WI38 (cell line): ENCODE data around the gene PRR14.
"Not testable (repeated sequence)": the region's sequence is repeated elsewhere in the genome, so short reads cannot be mapped to it uniquely, and the experiment has no call there.

Experiments
- H3K4me3 ChIP-seq: 2 replicates; pipeline ENCODE4 v1.5.1; 2011; ENCODE audit warnings: low read depth, mild to moderate bottlenecking, control low read depth, low read length
- TF ChIP-seq, protein P1 (sequence below): IDR thresholded peaks from 2 replicates; pipeline ENCODE4 v1.5.1; 2012; ENCODE audit warnings: low read depth, mild to moderate bottlenecking, control low read depth, low read length

The PRR14 gene

DNA sequence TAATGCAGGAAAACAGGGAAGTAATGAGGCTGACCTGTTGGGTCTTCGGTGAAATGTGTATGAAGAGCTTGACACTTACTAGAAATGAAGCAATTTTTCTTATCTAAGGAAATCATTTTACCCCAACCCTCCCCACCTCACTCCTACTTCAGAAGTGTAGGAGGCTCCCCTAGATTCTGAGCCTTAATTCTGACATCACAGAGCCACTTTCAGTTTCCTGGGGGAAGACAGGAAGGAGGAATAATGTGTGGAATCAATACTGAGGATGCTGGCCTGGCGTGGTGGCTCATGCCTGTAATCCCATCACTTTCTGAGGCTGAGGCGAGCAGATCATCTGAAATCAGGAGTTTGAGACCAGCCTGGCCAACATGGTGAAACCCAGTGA, 27.8 kb downstream of the PRR14 start:
- TF ChIP-seq, protein P1, sequence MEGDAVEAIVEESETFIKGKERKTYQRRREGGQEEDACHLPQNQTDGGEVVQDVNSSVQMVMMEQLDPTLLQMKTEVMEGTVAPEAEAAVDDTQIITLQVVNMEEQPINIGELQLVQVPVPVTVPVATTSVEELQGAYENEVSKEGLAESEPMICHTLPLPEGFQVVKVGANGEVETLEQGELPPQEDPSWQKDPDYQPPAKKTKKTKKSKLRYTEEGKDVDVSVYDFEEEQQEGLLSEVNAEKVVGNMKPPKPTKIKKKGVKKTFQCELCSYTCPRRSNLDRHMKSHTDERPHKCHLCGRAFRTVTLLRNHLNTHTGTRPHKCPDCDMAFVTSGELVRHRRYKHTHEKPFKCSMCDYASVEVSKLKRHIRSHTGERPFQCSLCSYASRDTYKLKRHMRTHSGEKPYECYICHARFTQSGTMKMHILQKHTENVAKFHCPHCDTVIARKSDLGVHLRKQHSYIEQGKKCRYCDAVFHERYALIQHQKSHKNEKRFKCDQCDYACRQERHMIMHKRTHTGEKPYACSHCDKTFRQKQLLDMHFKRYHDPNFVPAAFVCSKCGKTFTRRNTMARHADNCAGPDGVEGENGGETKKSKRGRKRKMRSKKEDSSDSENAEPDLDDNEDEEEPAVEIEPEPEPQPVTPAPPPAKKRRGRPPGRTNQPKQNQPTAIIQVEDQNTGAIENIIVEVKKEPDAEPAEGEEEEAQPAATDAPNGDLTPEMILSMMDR, result no peak
- no peak overlapping the region for H3K4me3 ChIP-seq

DNA sequence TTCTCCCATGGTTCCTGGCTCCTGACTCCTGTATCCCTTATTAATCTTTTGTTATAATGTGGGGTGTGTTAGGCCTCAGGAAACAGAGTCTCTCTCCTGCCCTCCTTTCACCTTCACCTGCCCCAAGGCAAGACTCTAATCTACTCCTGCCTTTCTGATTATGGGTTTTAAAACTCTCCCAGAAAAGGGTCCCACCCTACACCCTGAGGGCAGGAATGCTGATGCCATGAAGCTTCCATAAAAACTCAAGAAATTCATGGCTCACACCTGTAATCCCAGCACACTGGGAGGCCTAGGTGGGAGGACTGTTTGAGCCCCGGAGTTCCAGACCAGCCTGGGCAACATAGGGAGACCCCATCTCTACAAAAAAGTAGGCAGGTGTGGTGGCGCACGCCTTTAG, 29.6 kb downstream of the PRR14 start:
- TF ChIP-seq, protein P1, result no peak
- no peak overlapping the region for H3K4me3 ChIP-seq

DNA sequence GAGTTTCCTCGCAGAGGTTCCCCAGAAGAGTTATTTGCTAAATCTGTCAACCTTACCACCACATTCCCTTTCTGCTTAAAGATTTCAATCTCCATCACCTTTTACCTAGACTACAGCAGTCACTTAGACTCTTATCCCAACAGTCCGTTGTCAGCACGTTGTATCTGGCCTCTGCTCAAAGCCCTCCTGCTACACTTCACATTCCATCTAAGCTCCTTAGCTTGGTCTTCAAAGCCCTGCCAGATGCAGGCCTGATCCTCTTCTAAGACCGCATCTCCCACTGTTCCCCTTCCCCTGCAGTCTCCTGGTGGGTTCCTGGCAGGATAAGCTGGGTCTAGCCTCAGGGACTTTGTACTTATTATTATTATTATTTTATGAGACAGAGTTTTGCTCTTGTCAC, 37.9 kb downstream of the PRR14 start:
- no peak overlapping the region for H3K4me3 ChIP-seq
- TF ChIP-seq, protein P1, result no peak

GRCh38 chr16:30691907-30692306, 41.1 kb downstream of the PRR14 start:
- H3K4me3 ChIP-seq, result no peak overlapping the region
- TF ChIP-seq, protein P1, result no peak

GRCh38 chr16:30692396-30693064, 41.8 kb downstream of the PRR14 start:
- TF ChIP-seq, protein P1, result no peak
- no peak overlapping the region for H3K4me3 ChIP-seq

DNA sequence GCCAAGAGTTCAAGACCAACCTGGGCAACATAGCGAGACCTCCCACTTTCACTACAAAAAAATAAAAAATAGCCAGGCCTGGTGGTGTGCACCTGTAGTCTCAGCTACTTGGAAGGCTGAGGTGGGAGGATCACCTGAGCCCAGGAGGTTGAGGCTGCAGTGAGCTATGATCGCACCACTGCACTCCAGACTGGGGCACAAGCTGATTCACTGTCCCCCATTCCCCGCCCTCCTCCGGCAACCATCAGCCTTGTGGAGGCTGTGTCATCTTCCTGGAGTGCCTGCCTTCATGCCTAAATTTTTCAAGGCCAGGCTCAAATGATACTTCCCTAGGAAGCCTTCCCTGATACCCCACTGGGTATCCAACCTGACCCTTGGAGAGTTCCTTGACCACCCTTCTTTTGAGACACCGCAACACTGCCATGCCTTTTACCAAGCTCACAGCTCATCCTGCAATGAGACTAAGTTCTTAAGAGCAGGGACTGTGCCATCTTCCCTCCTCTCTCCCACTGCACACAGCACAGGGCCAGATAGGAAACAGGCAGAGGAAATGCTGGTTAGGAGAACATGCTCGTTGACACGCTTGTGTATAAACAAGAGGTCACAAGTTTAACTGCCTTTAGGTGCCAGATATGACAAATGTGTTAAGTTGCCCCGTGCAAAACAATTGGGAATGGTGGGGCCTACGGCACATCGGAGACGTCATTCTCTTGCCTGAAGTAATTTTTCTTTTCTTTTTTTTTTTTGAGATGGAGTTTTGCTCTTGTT, 44.4 kb downstream of the PRR14 start:
- TF ChIP-seq, protein P1, result no peak
- H3K4me3 ChIP-seq, result no peak overlapping the region

DNA sequence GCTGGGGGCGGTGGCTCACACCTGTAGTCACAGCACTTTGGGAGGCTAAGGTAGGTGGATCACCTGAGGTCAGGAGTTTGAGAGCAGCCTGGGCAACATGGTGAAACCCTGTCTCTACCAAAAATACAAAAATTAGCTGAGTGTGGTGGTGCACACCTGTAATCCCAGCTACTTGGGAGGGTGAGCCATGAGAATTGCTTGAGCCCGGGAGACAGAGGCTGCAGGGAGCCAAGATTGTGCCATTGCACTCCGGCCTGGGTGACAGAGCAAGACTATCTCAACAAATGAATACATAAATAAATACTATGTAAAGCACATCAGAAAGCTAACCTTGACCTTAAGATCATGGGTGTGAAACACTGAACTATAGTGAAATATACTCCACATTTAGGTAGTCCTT, 45.9 kb downstream of the PRR14 start:
- H3K4me3 ChIP-seq, result not testable (repeated sequence)
